Middle frontal gyrus (tissue), 1 donor: ENCODE data around the gene GGT5.
"Not testable (repeated sequence)": the region's sequence is repeated elsewhere in the genome, so short reads cannot be mapped to it uniquely, and the experiment has no call there.

Source experiments
- DNase-seq: peaks from one replicate; pipeline ENCODE4 v3.0.0-alpha.2; 2015; ENCODE audit warnings: low spot score; ENCODE audit errors: extremely low spot score

The GGT5 gene

DNA sequence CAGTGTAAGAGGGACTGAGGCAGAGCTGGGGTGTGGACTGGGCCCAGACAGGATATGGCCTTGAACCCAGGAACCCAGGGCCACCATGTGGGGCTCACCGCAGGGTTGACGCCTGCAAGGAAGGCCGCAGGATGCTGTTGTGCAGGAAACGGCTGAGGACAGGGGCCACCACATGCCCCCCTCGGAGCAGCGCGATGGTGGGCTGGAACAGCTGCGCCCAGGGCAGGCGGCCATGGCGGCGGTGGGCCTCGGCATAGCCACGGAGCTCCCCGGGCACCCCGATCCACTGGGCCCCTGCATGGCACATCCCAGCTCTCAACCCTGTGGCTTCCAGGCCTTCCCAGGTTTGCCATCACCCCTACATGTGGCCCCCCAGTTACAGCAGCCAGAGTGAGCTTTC is 12.2 kb downstream of the GGT5 start:
- no peak for DNase-seq

DNA sequence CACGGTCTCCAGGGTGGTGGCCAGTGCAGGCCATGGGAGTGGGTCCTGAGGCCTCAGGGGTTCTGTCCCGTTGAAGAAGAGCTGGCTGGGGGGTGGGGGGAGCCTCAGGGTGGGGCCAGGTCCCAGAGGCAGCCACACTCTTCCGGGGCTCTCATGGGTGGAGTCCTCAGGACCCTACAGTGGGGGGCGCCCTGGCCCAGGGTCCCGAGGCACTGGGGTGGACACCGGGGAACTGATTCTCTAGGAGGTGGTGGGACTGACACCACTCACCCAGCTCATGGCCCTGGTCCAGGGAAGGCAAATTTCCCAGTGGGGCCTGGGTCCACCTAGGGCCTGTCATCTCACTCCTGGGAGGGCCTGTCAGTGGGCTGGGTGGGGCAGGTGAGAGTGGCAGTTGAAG is 12.8 kb downstream of the GGT5 start:
- DNase-seq: no peak

DNA sequence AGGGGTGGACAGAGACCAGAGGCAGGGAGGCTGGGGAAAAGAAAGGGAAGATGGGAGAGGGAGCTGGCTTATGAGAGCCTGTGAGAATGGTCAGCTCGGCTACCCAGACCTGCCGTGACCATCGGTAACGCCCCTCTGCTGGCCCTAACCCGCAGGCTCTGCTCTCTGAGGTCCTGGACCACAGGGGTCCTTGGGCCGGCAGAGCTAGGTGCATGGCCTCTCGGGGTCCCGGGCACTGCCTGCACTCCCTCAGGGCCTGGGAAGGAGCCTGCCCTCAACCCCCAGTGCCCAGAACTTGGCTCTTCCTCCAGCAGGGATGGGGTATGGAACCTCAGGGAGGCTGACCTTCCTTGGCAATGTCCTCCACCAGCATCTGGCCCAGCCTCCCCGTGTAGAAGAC is 13.2 kb downstream of the GGT5 start:
- no peak for DNase-seq

DNA sequence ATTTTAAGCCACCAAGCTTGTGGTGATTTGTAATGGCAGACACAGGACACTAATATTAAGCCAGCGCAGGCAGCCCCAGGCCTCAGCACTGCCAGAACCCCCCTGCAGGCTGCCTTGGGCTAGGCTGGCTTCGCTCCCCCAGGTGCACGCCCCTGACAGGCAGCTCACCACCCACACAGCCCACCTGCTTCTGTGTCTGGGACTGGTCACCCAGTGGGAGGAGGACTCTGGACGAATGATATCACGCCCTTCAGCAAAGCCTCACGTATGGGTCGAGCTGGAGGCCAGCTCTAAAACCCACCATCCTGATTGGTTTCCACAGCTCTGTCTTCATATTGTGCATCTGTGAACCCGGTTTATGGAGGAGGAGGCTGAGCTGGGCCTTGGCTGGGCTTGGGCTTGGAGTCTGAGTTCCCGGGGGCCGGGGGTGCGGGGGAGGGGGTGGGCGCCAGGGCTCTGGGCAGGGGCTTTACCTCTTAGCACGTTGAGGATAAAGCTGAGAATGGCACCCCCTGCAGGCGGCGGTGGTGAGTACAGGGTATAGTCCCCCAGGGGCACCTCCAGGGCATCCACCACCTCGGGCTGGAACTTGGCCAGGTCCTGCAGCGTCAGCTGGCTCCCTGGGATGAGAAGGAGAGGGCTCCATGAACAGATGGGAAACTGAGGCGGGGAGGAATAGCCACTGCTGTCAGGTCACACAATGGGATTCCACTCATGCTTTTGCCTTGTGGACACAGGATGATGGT is 13.8 kb downstream of the GGT5 start:
- no peak for DNase-seq

DNA sequence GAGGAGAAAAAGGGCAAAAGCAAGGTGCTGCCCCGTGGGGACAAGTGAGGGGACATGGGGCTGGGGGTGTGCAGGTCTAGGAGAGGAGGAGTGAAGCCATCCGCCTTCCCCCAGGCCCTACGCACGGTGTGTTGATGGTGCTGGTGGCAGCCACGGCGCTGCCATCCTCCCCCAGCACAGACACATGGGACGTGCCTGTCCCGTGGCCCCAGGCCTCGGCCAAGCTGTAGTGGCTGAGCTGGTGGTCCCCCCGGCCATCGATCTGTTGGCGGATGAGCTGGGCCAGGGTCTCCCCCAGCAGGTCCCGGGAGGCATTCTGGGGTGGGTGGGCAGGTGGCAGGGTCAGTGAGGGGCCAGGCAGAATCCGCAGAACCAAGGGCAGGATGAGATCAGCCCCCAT is 18.9 kb downstream of the GGT5 start:
- no peak for DNase-seq

DNA sequence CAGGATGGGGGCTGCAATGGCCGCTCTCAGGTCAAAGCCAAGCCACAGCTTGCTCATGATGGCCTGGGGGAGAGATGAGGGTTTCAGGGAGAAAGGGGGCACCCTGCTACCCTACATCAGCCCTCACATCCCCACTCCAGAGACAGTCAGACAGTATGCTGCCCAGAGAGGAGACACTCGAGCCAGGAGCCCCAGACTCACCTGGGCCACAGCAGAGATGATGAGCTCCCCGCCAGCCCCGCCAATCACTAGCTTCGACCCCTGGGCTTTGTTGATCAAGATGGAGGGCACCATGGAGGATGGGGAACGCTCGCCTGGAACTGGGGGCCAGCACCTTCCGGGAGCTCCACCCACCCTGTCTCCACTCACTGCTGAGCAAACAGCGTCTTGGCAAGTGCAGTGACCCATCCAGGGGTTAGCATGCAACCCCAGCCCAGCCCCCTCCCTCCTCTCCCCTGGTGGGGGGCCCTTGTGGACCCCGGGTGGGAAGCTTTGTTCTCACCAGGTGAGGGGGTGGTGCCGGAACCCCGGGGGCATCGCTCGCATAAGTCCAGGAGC is 19.8 kb downstream of the GGT5 start:
- DNase-seq: no peak

DNA sequence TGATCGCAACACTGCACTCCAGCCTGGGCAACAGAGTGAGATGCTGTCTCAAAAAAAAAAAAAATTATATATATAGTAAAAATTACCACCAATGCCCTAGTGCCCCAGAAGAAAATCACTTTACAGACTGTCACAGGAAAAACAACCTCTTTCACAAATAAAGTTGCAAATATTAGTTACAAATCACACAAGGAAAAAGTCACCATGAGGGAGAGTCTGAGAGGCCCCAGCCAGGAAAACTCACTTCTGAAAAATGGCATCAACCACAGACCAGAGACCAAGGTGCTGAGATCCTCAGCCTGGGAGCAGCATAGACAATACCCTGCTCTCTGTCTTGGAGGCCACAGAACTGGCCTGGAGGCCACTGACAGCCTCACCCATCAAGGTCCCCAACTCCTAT is 20.4 kb downstream of the GGT5 start:
- no peak for DNase-seq

DNA sequence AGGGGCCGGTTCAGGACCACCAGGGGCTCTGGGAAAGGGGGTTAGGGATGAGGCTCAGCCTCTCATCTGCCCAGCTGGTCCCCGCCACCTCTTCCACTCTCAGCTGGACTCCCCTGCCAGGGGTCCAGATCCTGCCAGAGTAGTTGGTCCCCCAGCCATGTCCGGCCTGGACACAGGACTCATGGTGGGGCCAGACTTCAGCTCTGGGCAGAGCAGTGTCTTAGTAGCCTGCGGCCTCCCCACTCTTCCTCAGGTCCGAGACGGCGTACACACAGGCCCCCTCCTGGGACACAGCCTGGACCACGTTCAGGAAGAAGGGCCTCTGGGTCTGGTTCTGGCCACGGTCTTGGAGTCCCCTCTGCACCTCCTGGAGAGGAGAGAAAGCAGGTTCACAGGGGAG is 25.1 kb downstream of the GGT5 start:
- DNase-seq: no peak

DNA sequence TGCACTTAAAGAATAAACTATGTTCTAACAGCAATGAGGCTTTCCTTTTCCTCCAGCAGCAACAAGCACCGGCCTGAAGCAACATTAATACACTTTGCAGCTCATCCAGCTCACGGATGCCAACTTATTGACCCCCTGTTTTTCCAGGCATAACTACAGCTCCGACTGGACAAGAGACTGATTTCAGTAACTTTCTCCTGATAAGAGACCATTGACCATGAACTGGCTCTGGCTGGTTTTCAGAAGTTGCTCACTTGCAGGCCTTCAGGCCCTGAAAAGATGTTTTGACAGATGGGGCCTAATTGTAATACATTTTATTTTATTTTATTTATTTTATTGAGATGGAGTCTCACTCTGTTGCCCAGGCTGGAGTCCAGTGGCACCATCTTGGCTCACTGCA is 27.5 kb downstream of the GGT5 start:
- no peak for DNase-seq

DNA sequence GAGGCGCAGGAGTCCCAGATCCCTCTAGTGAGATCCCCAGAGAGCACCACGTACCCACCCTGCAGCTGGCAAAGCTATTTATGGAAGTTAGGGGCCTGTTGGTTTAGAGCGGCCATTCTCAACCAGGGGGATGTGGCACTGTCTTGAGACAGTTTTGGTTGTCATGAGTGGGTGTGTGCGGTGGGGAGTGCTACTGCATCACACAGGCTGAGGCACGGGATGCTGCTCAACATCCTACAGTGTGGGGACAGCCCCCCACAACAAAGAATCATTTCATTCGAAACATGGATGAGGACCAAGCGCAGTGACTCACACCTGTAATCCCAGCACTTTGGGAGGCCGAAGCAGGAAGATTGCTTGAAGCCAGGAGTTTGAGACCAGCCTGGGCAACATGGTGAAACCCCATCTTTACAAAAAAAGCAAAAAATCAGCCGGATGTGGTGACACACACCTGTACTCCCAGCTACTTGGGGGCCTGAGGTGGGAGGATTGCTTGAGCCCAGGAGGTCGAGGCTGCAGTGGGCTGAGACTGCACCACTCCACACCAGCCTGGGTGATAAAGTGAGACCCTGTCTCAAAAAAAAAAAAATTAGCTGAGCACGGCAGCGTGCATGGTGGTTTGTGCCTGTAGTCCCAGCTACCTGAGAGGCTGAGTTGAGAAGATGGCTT is 28.2 kb downstream of the GGT5 start:
- no peak for DNase-seq

DNA sequence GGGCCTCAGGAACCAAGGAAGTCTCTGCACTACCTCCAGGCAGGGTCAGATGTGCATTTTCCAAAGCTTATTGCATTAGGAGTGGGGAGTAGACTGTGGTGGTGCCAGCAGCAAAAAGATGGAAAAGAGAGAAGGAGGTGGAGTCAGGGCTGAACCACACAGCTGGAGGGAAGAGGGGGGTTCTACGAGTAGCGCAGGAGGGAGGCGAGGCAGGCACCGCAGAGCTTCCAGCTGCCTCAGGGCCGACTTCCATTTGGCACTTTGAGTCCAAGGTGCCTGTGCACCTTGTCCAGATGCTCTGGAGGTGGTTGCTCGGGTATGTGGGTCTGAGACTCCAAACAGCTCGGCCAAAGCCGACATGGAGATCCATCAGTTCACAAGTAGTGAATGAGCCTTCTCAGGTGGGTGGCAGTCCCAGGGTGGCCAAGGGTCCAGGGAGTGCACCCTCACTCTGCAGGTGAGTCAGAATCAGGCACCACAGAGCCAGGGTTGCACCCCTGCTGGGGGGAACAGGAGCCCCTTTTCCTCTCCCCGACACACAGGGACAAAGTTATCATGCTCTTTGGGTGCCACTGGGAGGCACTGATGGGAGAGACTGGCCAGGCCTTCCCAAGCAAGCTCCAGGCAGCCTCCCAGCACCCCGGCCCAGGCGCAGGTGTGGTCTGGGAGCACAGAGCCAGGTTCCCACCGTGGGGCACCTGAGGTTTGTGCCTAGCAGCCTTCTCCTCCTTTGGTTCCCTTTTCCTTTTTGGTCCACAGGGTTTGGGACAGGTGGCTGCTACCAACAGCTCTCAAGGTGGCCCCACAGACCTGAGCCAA is 30.2 kb downstream of the GGT5 start:
- DNase-seq: no peak

DNA sequence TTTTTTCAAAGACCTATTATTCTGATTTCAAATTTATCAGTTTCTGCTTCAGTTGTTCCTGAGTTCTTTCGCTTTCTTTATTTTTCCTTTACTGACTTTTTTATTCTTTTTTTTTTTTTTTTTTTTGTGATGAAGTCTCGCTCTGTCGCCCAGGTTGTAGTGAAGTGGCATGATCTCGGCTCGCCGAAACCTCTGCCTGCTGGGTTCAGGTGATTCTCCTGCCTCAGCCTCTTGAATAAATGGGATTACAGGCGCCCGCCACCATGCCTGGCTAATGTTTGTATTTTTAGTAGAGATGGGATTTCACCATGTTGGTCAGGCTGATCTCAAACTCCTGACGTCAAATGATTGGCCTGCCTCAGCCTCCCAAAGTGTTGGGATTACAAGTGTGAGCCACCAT is 31.8 kb downstream of the GGT5 start:
- DNase-seq: not testable (repeated sequence)

DNA sequence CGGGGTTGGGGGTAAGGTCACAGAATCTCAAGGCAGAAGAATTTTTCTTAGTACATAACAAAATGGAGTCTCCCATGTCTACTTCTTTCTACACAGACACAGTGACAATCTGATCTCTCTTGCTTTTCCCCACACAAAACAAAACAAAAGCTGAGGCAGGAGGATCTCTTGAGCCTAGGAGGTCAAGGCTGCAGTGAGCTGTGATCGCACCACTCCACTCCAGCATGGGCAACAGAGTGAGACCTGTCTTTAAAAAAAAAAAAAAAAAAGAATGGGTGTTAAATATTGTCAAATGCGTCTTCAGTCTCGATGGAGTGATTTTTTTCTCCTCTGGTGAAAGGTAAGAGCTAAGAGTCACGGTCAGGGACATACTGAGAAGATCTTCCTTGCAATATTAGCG is 33.2 kb downstream of the GGT5 start:
- DNase-seq: not testable (repeated sequence)

DNA sequence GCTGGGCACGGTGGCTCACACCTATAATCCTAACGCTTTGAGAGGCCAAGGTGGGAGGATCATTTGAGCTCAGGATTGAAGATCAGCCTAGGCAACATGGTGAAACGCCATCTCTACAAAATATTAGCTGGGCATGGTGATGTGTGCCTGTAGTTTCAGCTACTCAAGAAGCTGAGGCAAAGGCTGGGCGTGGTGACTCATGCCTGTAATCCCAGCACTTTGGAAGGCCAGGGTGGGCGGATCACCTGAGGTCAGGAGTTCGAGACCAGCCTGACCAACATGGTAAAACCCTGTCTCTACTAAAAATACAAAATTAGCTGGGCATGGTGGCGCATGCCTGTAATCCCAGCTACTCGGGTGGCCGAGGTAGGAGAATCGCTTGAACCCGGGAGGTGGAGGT is 34.5 kb downstream of the GGT5 start:
- DNase-seq: not testable (repeated sequence)

DNA sequence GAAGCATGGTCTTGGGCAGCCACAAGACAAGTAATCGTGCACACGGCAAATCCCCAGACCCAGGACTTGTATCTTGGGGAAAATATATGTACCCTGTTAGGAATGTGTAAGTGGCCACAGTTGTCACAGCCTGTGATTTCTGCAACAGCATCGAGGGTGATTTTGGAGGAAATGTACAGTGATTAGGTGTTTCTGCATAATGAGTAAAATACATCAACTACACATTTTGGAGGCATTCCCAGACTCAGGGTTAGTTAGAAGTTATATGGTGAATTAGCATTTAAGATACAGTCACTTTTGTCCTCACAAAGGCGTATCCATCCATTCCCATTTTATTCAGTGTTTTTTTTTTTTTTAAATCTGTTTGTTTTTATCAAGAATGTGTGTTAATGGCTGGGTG is 35.2 kb downstream of the GGT5 start:
- DNase-seq: no peak

DNA sequence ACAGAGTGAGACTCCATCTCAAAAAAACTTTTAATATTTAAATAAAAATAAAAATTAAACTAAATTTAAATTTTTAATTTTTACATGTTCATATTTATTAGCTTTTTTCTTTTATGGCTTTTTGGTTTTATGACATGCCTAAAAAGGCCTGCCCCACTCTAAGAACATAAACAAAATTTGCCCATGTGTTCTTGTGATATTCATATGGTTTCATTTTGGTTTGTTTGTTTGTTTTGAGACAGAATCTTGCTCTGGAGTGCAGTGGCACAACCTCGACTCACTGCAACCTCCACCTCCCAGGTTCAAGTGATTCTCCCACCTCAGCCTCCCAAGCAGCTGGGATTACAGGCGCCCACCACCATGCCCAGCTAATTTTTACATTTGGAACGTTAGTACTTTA is 35.9 kb downstream of the GGT5 start:
- DNase-seq: no peak

DNA sequence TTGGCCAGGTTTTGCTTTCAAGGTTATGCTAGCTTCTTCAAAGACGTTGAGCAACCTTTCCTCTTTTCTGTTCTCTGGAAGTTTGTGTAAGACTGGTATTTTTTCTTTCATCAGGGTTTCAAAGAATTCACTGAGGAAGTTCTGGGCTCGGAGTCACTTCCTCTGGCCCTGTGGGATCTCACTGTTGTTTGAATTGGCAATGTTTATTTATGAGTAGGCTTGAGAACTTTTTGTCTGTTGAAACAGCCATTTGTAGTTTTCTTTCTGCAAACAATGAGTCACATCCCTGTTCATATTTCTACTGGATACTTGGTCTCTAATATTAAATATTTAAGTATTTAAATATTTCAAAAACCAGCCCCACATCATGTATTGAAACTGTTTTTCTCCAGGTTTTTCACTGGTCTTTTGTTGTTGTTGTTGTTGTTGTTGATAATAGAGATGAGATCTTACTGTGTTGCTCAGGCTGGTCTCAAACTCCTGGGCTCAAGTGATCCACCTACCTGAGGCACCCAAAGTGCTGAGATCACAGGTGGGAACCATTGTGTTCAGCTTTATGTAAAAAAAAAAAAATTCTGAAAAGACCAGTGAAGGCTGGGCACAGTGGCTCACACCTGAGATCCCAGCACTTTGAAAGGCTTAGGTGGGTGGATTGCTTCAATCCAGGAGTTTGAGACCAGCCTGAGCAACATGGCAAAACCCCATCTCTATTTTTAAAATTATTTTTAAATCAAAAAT is 36.7 kb downstream of the GGT5 start:
- no peak for DNase-seq

DNA sequence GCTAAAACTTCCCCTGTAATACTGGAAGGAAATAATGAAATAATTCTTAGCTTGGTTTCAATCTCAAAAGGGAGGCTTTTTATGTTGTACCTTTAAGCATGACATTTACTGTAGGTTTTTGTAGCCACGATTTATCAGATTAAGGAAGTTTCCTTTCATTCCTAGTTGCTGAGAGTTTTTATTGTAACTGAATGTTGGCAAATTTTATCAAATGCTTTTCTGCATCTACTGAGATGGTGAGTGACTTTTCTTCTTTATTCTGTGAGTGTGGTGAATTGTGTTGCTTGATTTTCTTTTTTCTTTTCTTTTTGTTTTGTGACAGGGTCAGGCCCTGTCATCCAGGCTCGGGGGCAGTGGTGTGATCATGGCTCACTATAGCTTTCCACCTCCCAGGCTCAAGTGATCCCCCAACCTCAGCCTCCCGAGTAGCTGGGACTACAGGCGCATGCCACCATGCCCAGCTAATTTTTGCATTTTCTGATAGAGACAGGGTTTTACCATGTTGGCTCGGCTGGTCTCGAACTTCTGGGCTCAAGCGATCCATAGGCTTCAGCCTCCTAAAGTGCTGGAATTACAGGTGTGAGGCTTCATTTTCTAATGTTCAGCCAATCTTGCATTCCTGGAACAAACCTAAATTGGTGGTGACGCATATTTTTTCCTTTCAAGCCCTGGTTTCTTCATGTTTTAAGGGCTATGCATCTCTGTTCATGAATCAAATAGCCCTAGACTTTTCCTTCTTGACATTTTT is 37.4 kb downstream of the GGT5 start:
- DNase-seq: no peak

DNA sequence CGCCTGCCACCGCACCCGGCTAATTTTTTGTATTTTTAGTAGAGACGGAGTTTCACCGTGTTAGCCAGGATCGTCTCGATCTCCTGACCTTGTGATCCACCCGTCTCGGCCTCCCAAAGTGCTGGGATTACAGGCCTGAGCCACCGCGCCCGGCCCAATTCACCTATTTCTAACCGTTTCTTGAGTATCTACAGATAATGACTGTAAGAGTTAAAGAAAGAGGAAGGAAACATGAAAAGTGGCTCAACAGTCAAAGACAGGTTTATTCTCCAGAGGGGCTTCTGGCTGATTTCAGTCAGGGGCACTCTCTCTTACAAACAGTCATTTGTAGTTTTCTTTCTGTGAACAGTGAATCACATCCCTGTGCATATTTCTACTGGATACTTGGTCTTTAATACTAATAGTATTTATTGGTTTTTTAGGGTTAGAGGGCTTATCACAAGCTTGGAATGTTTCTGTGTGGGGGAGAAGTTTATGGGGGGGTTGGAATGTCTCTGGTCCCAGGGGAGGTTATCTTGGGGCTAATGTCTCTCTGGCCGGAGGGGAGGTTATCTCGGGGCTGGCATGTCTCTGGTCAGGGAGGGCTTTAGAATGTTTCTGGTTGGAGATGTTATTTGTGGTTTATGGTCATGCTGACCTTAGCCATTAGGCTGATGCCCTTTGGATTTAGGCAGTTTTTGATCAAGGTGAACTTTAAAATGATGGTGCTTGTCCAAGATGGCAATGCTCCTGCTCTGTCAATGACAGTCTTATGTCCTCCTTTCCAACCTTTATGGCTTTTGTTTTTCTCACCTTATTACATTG is 38.2 kb downstream of the GGT5 start:
- not testable (repeated sequence) for DNase-seq
